ENCODE data around the gene TMEM164.

DNA sequence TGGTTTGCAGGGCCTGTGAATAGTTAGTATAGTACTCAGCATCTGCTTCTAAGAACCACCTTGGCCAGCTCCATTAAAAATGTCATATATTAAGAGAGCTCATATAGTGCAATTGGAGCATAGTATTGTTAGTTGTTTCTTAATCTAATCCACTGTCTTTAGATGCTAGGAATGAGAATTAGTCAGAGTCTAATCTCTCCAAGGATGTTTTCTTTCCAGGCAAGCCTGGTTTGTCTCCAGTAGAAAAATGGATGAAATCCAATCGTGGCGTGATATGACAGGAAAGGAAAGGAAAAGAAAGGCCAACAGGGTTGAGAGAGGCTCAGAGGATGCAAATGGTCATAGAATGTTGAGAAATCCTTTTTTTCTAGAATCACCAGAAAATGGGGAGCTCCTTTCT lies 15.0 kb upstream of the TMEM164 start:
- TF ChIP-seq, protein P1, sequence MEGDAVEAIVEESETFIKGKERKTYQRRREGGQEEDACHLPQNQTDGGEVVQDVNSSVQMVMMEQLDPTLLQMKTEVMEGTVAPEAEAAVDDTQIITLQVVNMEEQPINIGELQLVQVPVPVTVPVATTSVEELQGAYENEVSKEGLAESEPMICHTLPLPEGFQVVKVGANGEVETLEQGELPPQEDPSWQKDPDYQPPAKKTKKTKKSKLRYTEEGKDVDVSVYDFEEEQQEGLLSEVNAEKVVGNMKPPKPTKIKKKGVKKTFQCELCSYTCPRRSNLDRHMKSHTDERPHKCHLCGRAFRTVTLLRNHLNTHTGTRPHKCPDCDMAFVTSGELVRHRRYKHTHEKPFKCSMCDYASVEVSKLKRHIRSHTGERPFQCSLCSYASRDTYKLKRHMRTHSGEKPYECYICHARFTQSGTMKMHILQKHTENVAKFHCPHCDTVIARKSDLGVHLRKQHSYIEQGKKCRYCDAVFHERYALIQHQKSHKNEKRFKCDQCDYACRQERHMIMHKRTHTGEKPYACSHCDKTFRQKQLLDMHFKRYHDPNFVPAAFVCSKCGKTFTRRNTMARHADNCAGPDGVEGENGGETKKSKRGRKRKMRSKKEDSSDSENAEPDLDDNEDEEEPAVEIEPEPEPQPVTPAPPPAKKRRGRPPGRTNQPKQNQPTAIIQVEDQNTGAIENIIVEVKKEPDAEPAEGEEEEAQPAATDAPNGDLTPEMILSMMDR (IDR thresholded peaks at IDR 0.05) = no peak
- TF ChIP-seq POLR2A (IDR thresholded peaks at IDR 0.05) (no peak), POLR2AphosphoS5 (IDR thresholded peaks at IDR 0.05) (no peak)
